B cell (primary cell): ENCODE data around the gene SUGP2. TPM values are rescaled to one million over a fixed set of nuclear protein-coding genes. Genes with fewer than 3 reads are reported as not detected.

Experiments used
- ATAC-seq: fragments of 200-7000 bp; cut with Tn5 transposase; one replicate; pipeline ENCODE4 v1.10.0; 2021; ENCODE audit warnings: low read depth, mild to moderate bottlenecking, moderate number of reproducible peaks, moderate library complexity
- CTCF ChIA-PET: fragments of 350-600 bp; sonication (Branson Sonifier 250); formaldehyde crosslinking; loops from one replicate; lab custom pipeline; 2021; ENCODE audit warnings: antibody characterized with exemption, inconsistent platforms; lab: Charles Lee
- POLR2A ChIA-PET: fragments of 350-600 bp; sonication (Branson Sonifier 250); formaldehyde crosslinking; loops from one replicate; lab custom pipeline; 2021; ENCODE audit warnings: antibody characterized with exemption; lab: Charles Lee
- DNase-seq: peaks from one replicate; pipeline ENCODE4 v3.0.0; 2013
- H2AFZ ChIP-seq: 2 replicates; pipeline ENCODE4 v1.6.1; 2012; ENCODE audit warnings: mild to moderate bottlenecking, low read depth, low read length; ENCODE audit not compliant: insufficient read depth, poor library complexity, severe bottlenecking
- H3K27ac ChIP-seq, 2 donors: 1 replicate in 1 of 2; 2 replicates in 1 of 2; pipeline ENCODE4 v1.5.1; 2012 to 2013; ENCODE audit warnings: low read length in 2 of 2, mild to moderate bottlenecking in 2 of 2, moderate library complexity in 1 of 2
- H3K27me3 ChIP-seq, 4 experiments: fragments of 200-600 bp in 1 of 4; sonication (generic) in 1 of 4; replicated peaks in 1 of 4; 1 replicate in 2 of 4; 2 replicates in 2 of 4; pipeline versions ENCODE4 v1.6.1 to v1.7.0; 2013 to 2016; ENCODE audit warnings: low read length in 3 of 4, mild to moderate bottlenecking in 2 of 4, mixed read lengths in 1 of 4, moderate library complexity in 1 of 4; ENCODE audit not compliant: insufficient read depth in 4 of 4, control insufficient read depth in 3 of 4; ENCODE audit errors: control extremely low read depth in 1 of 4
- H3K36me3 ChIP-seq, 2 experiments: replicated peaks in 1 of 2; 1 replicate in 1 of 2; 2 replicates in 1 of 2; pipeline versions ENCODE4 v1.6.1 to v1.7.1; 2013; ENCODE audit warnings: low read length in 1 of 2; ENCODE audit not compliant: insufficient read depth in 2 of 2, control insufficient read depth in 1 of 2; ENCODE audit errors: control extremely low read depth in 1 of 2, extremely low read depth in 1 of 2
- H3K4me1 ChIP-seq, 2 donors: fragments of 200-600 bp in 1 of 2; sonication (generic) in 1 of 2; 1 replicate in 1 of 2; 2 replicates in 1 of 2; pipeline versions ENCODE4 v1.5.1 to v1.6.1; 2013 to 2017; ENCODE audit warnings: low read length in 2 of 2; ENCODE audit not compliant: control insufficient read depth in 2 of 2, insufficient read depth in 2 of 2
- H3K4me2 ChIP-seq: replicated peaks from 2 replicates; pipeline ENCODE3; 2012; ENCODE audit warnings: mild to moderate bottlenecking, low read depth, low read length; ENCODE audit not compliant: poor library complexity, severe bottlenecking
- H3K4me3 ChIP-seq, 5 experiments: fragments of 200-600 bp in 1 of 5; sonication (generic) in 1 of 5; 1 replicate in 3 of 5; 2 replicates in 2 of 5; pipeline versions ENCODE4 v1.5.1 to v1.7.0; 2011 to 2016; ENCODE audit warnings: low read length in 4 of 5, mild to moderate bottlenecking in 4 of 5, low read depth in 2 of 5, control low read depth in 1 of 5, moderate library complexity in 1 of 5; ENCODE audit not compliant: insufficient read depth in 1 of 5; ENCODE audit errors: control extremely low read depth in 1 of 5, extremely low read depth in 1 of 5
- H3K79me2 ChIP-seq: fragments of 200-600 bp; sonication (generic); one replicate; pipeline ENCODE4 v1.6.0; 2016; ENCODE audit warnings: low read length; ENCODE audit not compliant: control insufficient read depth, insufficient read depth
- H3K9ac ChIP-seq: fragments of 200-600 bp; sonication (generic); 2 replicates; pipeline ENCODE4 v1.6.1; 2017; ENCODE audit warnings: mild to moderate bottlenecking, low read length, moderate library complexity
- H3K9me3 ChIP-seq, 3 donors: one replicate each; pipeline versions ENCODE4 v1.6.1 to v1.7.1; 2013; ENCODE audit warnings: low read length in 2 of 3; ENCODE audit not compliant: control insufficient read depth in 2 of 3, insufficient read depth in 1 of 3; ENCODE audit errors: control extremely low read depth in 1 of 3
- H4K20me1 ChIP-seq: 2 replicates; pipeline ENCODE4 v1.6.0; 2012; ENCODE audit warnings: mild to moderate bottlenecking, low read length; ENCODE audit not compliant: insufficient read depth, control insufficient read depth, poor library complexity, severe bottlenecking
- H3K27ac Mint-ChIP-seq: one replicate; pipeline ENCODE4 v1.8.0; 2021; ENCODE audit warnings: mixed read lengths
- H3K27me3 Mint-ChIP-seq: one replicate; pipeline ENCODE4 v1.8.0; 2021; ENCODE audit warnings: mixed read lengths
- H3K4me1 Mint-ChIP-seq: one replicate; pipeline ENCODE4 v1.8.0; 2021; ENCODE audit warnings: mixed read lengths
- H3K4me3 Mint-ChIP-seq: one replicate; pipeline ENCODE4 v1.8.0; 2021; ENCODE audit warnings: mixed read lengths
- H3K9me3 Mint-ChIP-seq: one replicate; pipeline ENCODE4 v1.8.0; 2022; ENCODE audit warnings: mixed read lengths; ENCODE audit not compliant: insufficient read depth
- CTCF ChIP-seq: fragments of 200-600 bp; IDR thresholded peaks from one replicate; pipeline ENCODE4 v1.8.0; 2022; ENCODE audit warnings: antibody characterized with exemption, mild to moderate bottlenecking
- EZH2 ChIP-seq: IDR thresholded peaks from 2 replicates; pipeline ENCODE4 v1.6.1; 2012; ENCODE audit warnings: borderline replicate concordance, low read depth, mild to moderate bottlenecking, moderate library complexity, low read length; ENCODE audit not compliant: insufficient read depth, poor library complexity, severe bottlenecking
- WGBS: methylation state at CpG from one replicate; pipeline ENCODE4 v1.1.5; 2013; ENCODE audit warnings: missing lambda C conversion rate; ENCODE audit not compliant: insufficient coverage; 5-methylcytosine and 5-hydroxymethylcytosine counted together
- intact Hi-C: fragments of 100-400 bp; cut with micrococcal nuclease; formaldehyde crosslinking; loops from one replicate; pipeline ENCODE4 v1.10.0; 2022
- polyA plus RNA-seq: library from polyadenylated mRNA; depleted of rRNA; stranded (reverse); fragments of >200 nt; gene quantifications from 2 replicates; pipeline ENCODE4 v1.2.3, GENCODE V29; 2012
- total RNA-seq, 2 donors: library from RNA; stranded (reverse); fragments of 120-200 nt in 1 of 2; gene quantifications; 1 replicate in 1 of 2; 2 replicates in 1 of 2; pipeline versions ENCODE4 v1.2.3 to v1.2.4, GENCODE V29; 2013 to 2022

The SUGP2 gene
- total and polyA plus RNA-seq, 2 donors (not counting 1 experiment from before 2014, with no cell fraction given), result 132 to 154 TPM

GRCh38 chr19:18985257-18985656 is 48.1 kb downstream of the SUGP2 start:
- Histone ChIP-seq H3K27ac (no peak overlapping the region), H4K20me1 (no peaks in the 10 kb centered on the region), H3K9me3 (no peaks in the 10 kb centered on the region), H3K4me2 (no peak overlapping the region), H3K79me2 (no peaks in the 10 kb centered on the region), H2AFZ (no peak overlapping the region), H3K36me3 (no peaks in the 10 kb centered on the region), H3K4me3 (no peak overlapping the region), H3K4me1 (peaks cover 0 to 3% of the 10 kb centered on the region in 2 donors), H3K27me3 (peaks cover 0 to 11% (median 3%) of the 10 kb centered on the region in 4 experiments), H3K9ac (no peak overlapping the region)
- TF ChIP-seq EZH2 (no peak), CTCF (no peak)
- Mint-ChIP-seq H3K27me3 (peaks cover 17% of the 10 kb centered on the region), H3K27ac (no peak overlapping the region), H3K9me3 (no peaks in the 10 kb centered on the region), H3K4me3 (no peak overlapping the region), H3K4me1 (peaks cover 4% of the 10 kb centered on the region)
- CTCF ChIA-PET, result no interaction called here
- no peak for ATAC-seq
- WGBS, result 20% methylated on average over 1 of the region's 7 CpGs
- POLR2A ChIA-PET, result no interaction called here
- DNase-seq, result no peak
- intact Hi-C loops, result no loop called here

GRCh38 chr19:18984251-18984650 is 49.1 kb downstream of the SUGP2 start:
- H3K4me2 ChIP-seq, result no peak overlapping the region
- H3K9ac ChIP-seq, result no peak overlapping the region
- H3K36me3 ChIP-seq, result no peaks in the 10 kb centered on the region
- Mint-ChIP-seq H3K27me3 (peaks cover 18% of the 10 kb centered on the region), H3K4me1 (peaks cover 4% of the 10 kb centered on the region), H3K27ac (no peak overlapping the region), H3K9me3 (no peaks in the 10 kb centered on the region), H3K4me3 (no peak overlapping the region)
- no peaks in the 10 kb centered on the region for H3K79me2 ChIP-seq
- H3K27me3 ChIP-seq, result peaks cover 0 to 11% (median 3%) of the 10 kb centered on the region in 4 experiments
- no peak for TF ChIP-seq EZH2
- TF ChIP-seq CTCF, result no peak
- no peak overlapping the region for H3K27ac ChIP-seq
- H2AFZ ChIP-seq, result no peak overlapping the region
- no peak overlapping the region for H3K4me3 ChIP-seq
- WGBS, result 100% methylated on average over 3 of the region's 3 CpGs
- DNase-seq (no peak), ATAC-seq (no peak)
- ChIA-PET CTCF (no interaction called here), POLR2A (no interaction called here)
- intact Hi-C loops, result no loop called here
- peaks cover 0 to 3% of the 10 kb centered on the region in 2 donors for H3K4me1 ChIP-seq
- H3K9me3 ChIP-seq, result no peaks in the 10 kb centered on the region
- no peaks in the 10 kb centered on the region for H4K20me1 ChIP-seq
